MM.1S (cell line): ENCODE data around the gene BTRC.

ENCODE experiments used
- DNase-seq: peaks from one replicate; pipeline ENCODE4 v3.0.0-alpha.2; 2015
- H2AFZ ChIP-seq: fragments of 300-600 bp; sonication (generic); 2 replicates; pipeline ENCODE4 v1.6.0; 2016; ENCODE audit warnings: antibody characterized with exemption, low read length
- H3F3A ChIP-seq: fragments of 300-600 bp; sonication (generic); 2 replicates; pipeline ENCODE4 v1.6.1; 2016; ENCODE audit warnings: mild to moderate bottlenecking, antibody characterized with exemption, low read length, moderate library complexity, mixed read lengths; ENCODE audit not compliant: insufficient read depth
- H3K27ac ChIP-seq: fragments of 300-600 bp; sonication (generic); 2 replicates; pipeline ENCODE4 v1.5.1; 2016; ENCODE audit warnings: mild to moderate bottlenecking, low read length
- H3K27me3 ChIP-seq: fragments of 300-600 bp; sonication (generic); replicated peaks from 2 replicates; pipeline ENCODE4 v1.6.0; 2016; ENCODE audit warnings: low read length; ENCODE audit not compliant: insufficient read depth
- H3K36me3 ChIP-seq: fragments of 300-600 bp; sonication (generic); replicated peaks from 2 replicates; pipeline ENCODE4 v1.6.1; 2016; ENCODE audit warnings: mild to moderate bottlenecking, low read length, mixed read lengths; ENCODE audit not compliant: insufficient read depth
- H3K4me1 ChIP-seq: fragments of 300-600 bp; sonication (generic); 2 replicates; pipeline ENCODE4 v1.6.1; 2016; ENCODE audit warnings: low read length, mixed read lengths
- H3K4me2 ChIP-seq: fragments of 300-600 bp; sonication (generic); 2 replicates; pipeline ENCODE4 v1.6.0; 2016; ENCODE audit warnings: low read depth, low read length
- H3K4me3 ChIP-seq: fragments of 300-600 bp; sonication (generic); 2 replicates; pipeline ENCODE4 v1.5.1; 2016; ENCODE audit warnings: low read length, mixed read lengths
- H3K79me2 ChIP-seq: fragments of 300-600 bp; sonication (generic); 2 replicates; pipeline ENCODE4 v1.6.1; 2016; ENCODE audit warnings: mixed run types, low read length, mixed read lengths
- H3K9ac ChIP-seq: fragments of 300-600 bp; sonication (generic); 2 replicates; pipeline ENCODE4 v1.6.1; 2016; ENCODE audit warnings: low read length, mixed read lengths
- H3K9me2 ChIP-seq: fragments of 300-600 bp; sonication (generic); replicated peaks from 2 replicates; pipeline ENCODE4 v1.6.1; 2016; ENCODE audit warnings: mild to moderate bottlenecking, low read length, mixed read lengths; ENCODE audit not compliant: insufficient read depth
- H3K9me3 ChIP-seq: fragments of 300-600 bp; sonication (generic); replicated peaks from 2 replicates; pipeline ENCODE4 v1.6.1; 2016; ENCODE audit warnings: mild to moderate bottlenecking, low read length, mixed read lengths; ENCODE audit not compliant: insufficient read depth
- H4K20me1 ChIP-seq: fragments of 300-600 bp; sonication (generic); 2 replicates; pipeline ENCODE4 v1.6.1; 2016; ENCODE audit warnings: mild to moderate bottlenecking, low read length, moderate library complexity, mixed read lengths; ENCODE audit not compliant: insufficient read depth
- EZH2 ChIP-seq: fragments of 300-600 bp; sonication (generic); optimal IDR thresholded peaks from 2 replicates; pipeline ENCODE3; 2017; ENCODE audit warnings: low read depth, mild to moderate bottlenecking, antibody characterized with exemption, low read length, mixed read lengths
- EZH2phosphoT487 ChIP-seq: fragments of 300-600 bp; sonication (generic); IDR thresholded peaks from 2 replicates; pipeline ENCODE4 v1.6.1; 2018; ENCODE audit warnings: antibody characterized with exemption, low read length
- TF ChIP-seq, protein P1 (sequence below): fragments of 300-600 bp; sonication (generic); IDR thresholded peaks from 2 replicates; pipeline ENCODE4 v1.5.1; 2016; ENCODE audit warnings: antibody characterized with exemption, low read length, mixed read lengths

BTRC gene

DNA sequence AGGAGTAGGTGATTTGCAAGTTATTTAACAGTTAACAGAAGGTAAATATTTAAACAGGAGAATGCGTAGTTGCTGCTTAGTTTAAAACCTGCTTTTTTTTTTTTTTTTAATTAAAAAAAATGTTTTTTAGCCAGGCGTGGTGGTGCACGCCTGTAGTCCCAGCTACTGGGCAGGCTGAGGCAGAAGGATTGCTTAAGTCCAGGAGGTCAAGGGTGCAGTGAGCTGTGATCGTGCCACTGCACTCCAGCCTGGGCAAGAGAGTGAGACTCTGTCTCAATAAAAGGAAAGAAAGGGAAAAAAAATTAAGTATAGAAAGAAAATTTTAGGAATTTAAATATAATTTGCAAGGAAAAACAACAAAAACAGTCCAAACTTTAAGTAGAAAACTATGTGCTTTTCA is 71.6 kb downstream of the BTRC start:
- Histone ChIP-seq H3K4me2 (no peak overlapping the region), H3K4me1 (no peaks in the 10 kb centered on the region), H4K20me1 (no peaks in the 10 kb centered on the region), H3K36me3 (no peaks in the 10 kb centered on the region), H3K27me3 (no peaks in the 10 kb centered on the region), H3K27ac (no peak overlapping the region), H3F3A (no peaks in the 10 kb centered on the region), H3K9ac (no peak overlapping the region), H3K4me3 (no peak overlapping the region), H3K79me2 (no peaks in the 10 kb centered on the region), H2AFZ (no peak overlapping the region), H3K9me2 (no peaks in the 10 kb centered on the region), H3K9me3 (no peaks in the 10 kb centered on the region)
- no peak for TF ChIP-seq EZH2
- TF ChIP-seq EZH2phosphoT487: no peak
- TF ChIP-seq, protein P1, sequence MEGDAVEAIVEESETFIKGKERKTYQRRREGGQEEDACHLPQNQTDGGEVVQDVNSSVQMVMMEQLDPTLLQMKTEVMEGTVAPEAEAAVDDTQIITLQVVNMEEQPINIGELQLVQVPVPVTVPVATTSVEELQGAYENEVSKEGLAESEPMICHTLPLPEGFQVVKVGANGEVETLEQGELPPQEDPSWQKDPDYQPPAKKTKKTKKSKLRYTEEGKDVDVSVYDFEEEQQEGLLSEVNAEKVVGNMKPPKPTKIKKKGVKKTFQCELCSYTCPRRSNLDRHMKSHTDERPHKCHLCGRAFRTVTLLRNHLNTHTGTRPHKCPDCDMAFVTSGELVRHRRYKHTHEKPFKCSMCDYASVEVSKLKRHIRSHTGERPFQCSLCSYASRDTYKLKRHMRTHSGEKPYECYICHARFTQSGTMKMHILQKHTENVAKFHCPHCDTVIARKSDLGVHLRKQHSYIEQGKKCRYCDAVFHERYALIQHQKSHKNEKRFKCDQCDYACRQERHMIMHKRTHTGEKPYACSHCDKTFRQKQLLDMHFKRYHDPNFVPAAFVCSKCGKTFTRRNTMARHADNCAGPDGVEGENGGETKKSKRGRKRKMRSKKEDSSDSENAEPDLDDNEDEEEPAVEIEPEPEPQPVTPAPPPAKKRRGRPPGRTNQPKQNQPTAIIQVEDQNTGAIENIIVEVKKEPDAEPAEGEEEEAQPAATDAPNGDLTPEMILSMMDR: no peak
- no peak for DNase-seq

DNA sequence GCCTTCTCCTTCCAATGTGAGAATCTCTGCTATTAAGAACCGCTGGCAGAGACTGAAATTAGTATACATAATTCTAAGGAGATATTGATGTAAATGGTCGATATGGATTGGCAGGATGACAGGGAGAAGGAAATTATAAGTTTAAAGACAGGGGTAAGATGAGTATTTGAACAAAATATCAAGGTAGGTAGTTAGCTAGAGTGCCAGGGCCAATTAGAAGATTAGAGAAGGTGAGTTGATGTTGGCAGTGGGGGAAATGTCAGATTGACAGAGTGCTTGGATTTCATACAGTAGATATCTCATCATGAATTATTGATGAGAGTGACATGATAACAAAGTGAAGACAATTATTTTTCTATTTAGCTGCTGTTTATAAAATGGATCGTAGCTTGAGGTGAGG is 74.1 kb downstream of the BTRC start:
- TF ChIP-seq, protein P1: no peak
- TF ChIP-seq EZH2 (no peak), EZH2phosphoT487 (no peak)
- Histone ChIP-seq H2AFZ (no peak overlapping the region), H3K4me3 (no peak overlapping the region), H3K9me3 (no peaks in the 10 kb centered on the region), H3K27ac (no peak overlapping the region), H3K79me2 (no peaks in the 10 kb centered on the region), H3F3A (no peaks in the 10 kb centered on the region), H3K9ac (no peak overlapping the region), H3K4me2 (no peak overlapping the region), H3K36me3 (no peaks in the 10 kb centered on the region), H3K4me1 (no peaks in the 10 kb centered on the region), H4K20me1 (no peaks in the 10 kb centered on the region), H3K9me2 (no peaks in the 10 kb centered on the region), H3K27me3 (no peaks in the 10 kb centered on the region)
- no peak for DNase-seq

DNA sequence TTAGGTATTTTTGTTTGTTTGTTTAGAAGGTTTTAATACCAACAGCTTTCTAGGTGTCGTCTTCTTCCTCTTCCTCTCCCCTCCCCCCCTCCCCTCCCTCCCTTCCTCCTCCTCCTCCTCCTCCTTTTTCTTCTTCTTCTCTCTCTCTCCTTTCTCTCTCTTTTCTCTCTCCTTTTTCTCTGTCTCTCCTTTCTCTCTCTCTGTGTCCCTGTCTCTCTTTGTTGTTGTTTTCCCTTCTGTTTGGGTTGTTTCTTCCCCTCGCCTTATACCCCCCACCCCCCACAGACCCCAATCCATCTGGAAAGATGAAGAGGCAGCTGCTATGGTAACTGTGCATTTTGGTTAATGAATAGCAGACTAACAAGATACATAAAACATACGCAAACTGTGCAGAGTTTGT is 75.5 kb downstream of the BTRC start:
- Histone ChIP-seq H3K9me3 (no peaks in the 10 kb centered on the region), H4K20me1 (no peaks in the 10 kb centered on the region)
- TF ChIP-seq EZH2phosphoT487: no peak
- no peak for TF ChIP-seq EZH2
- TF ChIP-seq, protein P1: no peak

More for the DNA sequence above, 75.5 kb downstream of the BTRC start:
- no peak overlapping the region for H2AFZ ChIP-seq
- no peak overlapping the region for H3K4me2 ChIP-seq
- no peaks in the 10 kb centered on the region for H3K4me1 ChIP-seq
- H3K36me3 ChIP-seq: no peaks in the 10 kb centered on the region
- no peak overlapping the region for H3K4me3 ChIP-seq
- no peak for DNase-seq
- no peak overlapping the region for H3K9ac ChIP-seq
- H3K27ac ChIP-seq: no peak overlapping the region
- H3K27me3 ChIP-seq: no peaks in the 10 kb centered on the region
- H3F3A ChIP-seq: no peaks in the 10 kb centered on the region
- H3K9me2 ChIP-seq: no peaks in the 10 kb centered on the region
- no peaks in the 10 kb centered on the region for H3K79me2 ChIP-seq
